HEK293T (cell line): Measurements from ENCODE around the gene GPR55.

Source experiments
- ARNT ChIP-seq: fragments of 450-650 bp; IDR thresholded peaks from 2 replicates; pipeline ENCODE4 v1.6.1; 2017; ENCODE audit warnings: mild to moderate bottlenecking
- BHLHE40 ChIP-seq: fragments of 450-650 bp; IDR thresholded peaks from 2 replicates; pipeline ENCODE4 v1.6.1; 2016; ENCODE audit warnings: mild to moderate bottlenecking, moderate library complexity, borderline replicate concordance
- CTBP1 ChIP-seq: fragments of 450-650 bp; IDR thresholded peaks from 2 replicates; pipeline ENCODE4 v1.6.1; 2016; ENCODE audit warnings: borderline replicate concordance
- ELF4 ChIP-seq: fragments of 450-650 bp; IDR thresholded peaks from 2 replicates; pipeline ENCODE4 v1.6.1; 2017; ENCODE audit warnings: antibody characterized with exemption
- FOXK2 ChIP-seq: fragments of 450-650 bp; IDR thresholded peaks from 2 replicates; pipeline ENCODE4 v1.6.1; 2016; ENCODE audit warnings: mild to moderate bottlenecking
- FOXM1 ChIP-seq: fragments of 450-650 bp; IDR thresholded peaks from 2 replicates; pipeline ENCODE4 v1.6.1; 2017; ENCODE audit warnings: mild to moderate bottlenecking, borderline replicate concordance
- HDGF ChIP-seq: fragments of 450-650 bp; IDR thresholded peaks from 2 replicates; pipeline ENCODE4 v1.6.1; 2017; ENCODE audit warnings: antibody characterized with exemption, borderline replicate concordance
- SP1 ChIP-seq: fragments of 450-650 bp; IDR thresholded peaks from 2 replicates; pipeline ENCODE4 v1.6.1; 2017
- SUZ12 ChIP-seq: fragments of 450-650 bp; IDR thresholded peaks from 2 replicates; pipeline ENCODE4 v1.6.1; 2016; ENCODE audit warnings: mild to moderate bottlenecking
- ZNF384 ChIP-seq: fragments of 450-650 bp; IDR thresholded peaks from 2 replicates; pipeline ENCODE4 v1.6.1; 2016

- no peak for TF ChIP-seq SUZ12
- TF ChIP-seq HDGF: no peak
- no peak for TF ChIP-seq FOXM1
- TF ChIP-seq ZNF384: no peak
- no peak for TF ChIP-seq CTBP1
- no peak for TF ChIP-seq SP1
- no peak for TF ChIP-seq FOXK2
- no peak for TF ChIP-seq BHLHE40
- no peak for TF ChIP-seq ARNT
- no peak for TF ChIP-seq ELF4
These were observed 45.2 kb downstream of the GPR55 start for GRCh38 chr2:230879891-230880290.
